ENCODE data around the gene LRIT3.
"Not testable (repeated sequence)": the region's sequence is repeated elsewhere in the genome, so short reads cannot be mapped to it uniquely, and the experiment has no call there.

The LRIT3 gene

GRCh38 chr4:109850601-109851000 lies 2.7 kb downstream of the LRIT3 start:
- DNase-seq (ENCODE audit: low read depth, low spot score) = no peak
- Histone ChIP-seq H3K9ac (ENCODE audit: insufficient read length, low read depth) (no peak overlapping the region), H3K36me3 (ENCODE audit: insufficient read depth, insufficient read length, low read length) (no peaks in the 10 kb centered on the region), H3K9me3 (ENCODE audit: insufficient read depth, low read length) (no peaks in the 10 kb centered on the region), H3K27me3 (ENCODE audit: insufficient read depth, insufficient read length) (no peaks in the 10 kb centered on the region), H3K4me1 (ENCODE audit: insufficient read depth, insufficient read length) (no peaks in the 10 kb centered on the region), H3K4me3 (ENCODE audit: insufficient read length, low read depth) (no peak overlapping the region)
- no peak for TF ChIP-seq ZNF274 (IDR thresholded peaks at IDR 0.05; ENCODE audit: low read depth, low read length)
- TF ChIP-seq YY1 (IDR thresholded peaks at IDR 0.05; ENCODE audit: insufficient read depth, insufficient read length) = no peak
- TF ChIP-seq SUZ12 (IDR thresholded peaks at IDR 0.05; ENCODE audit: extremely low read depth, insufficient read depth, insufficient read length) = no peak

GRCh38 chr4:109859426-109860300 lies 11.8 kb downstream of the LRIT3 start:
- not testable (repeated sequence) for H3K27me3 ChIP-seq (ENCODE audit: insufficient read depth, insufficient read length); H3K4me1 ChIP-seq (ENCODE audit: insufficient read depth, insufficient read length); DNase-seq (ENCODE audit: low read depth, low spot score); H3K9ac ChIP-seq (ENCODE audit: insufficient read length, low read depth); H3K4me3 ChIP-seq (ENCODE audit: insufficient read length, low read depth); H3K36me3 ChIP-seq (ENCODE audit: insufficient read depth, insufficient read length, low read length)
- peaks cover 14% of the 10 kb centered on the region for H3K9me3 ChIP-seq (ENCODE audit: insufficient read depth, low read length)

- peaks cover 14% of the 10 kb centered on the region for H3K9me3 ChIP-seq (ENCODE audit: insufficient read depth, low read length)
- H3K27me3 ChIP-seq (ENCODE audit: insufficient read depth, insufficient read length) = no peaks in the 10 kb centered on the region
- no peak overlapping the region for H3K9ac ChIP-seq (ENCODE audit: insufficient read length, low read depth)
- TF ChIP-seq SUZ12 (IDR thresholded peaks at IDR 0.05; ENCODE audit: extremely low read depth, insufficient read depth, insufficient read length) = no peak
- no peak for TF ChIP-seq YY1 (IDR thresholded peaks at IDR 0.05; ENCODE audit: insufficient read depth, insufficient read length)
- TF ChIP-seq ZNF274 (IDR thresholded peaks at IDR 0.05; ENCODE audit: low read depth, low read length) = no peak
- H3K4me3 ChIP-seq (ENCODE audit: insufficient read length, low read depth) = no peak overlapping the region
- no peaks in the 10 kb centered on the region for H3K36me3 ChIP-seq (ENCODE audit: insufficient read depth, insufficient read length, low read length)
- H3K4me1 ChIP-seq (ENCODE audit: insufficient read depth, insufficient read length) = no peaks in the 10 kb centered on the region
- no peak for DNase-seq (ENCODE audit: low read depth, low spot score)
These were observed 13.4 kb downstream of the LRIT3 start for GRCh38 chr4:109861271-109861670.

- Histone ChIP-seq H3K27me3 (ENCODE audit: insufficient read depth, insufficient read length) (no peaks in the 10 kb centered on the region), H3K4me3 (ENCODE audit: insufficient read length, low read depth) (no peak overlapping the region), H3K9me3 (ENCODE audit: insufficient read depth, low read length) (peaks cover 14% of the 10 kb centered on the region), H3K36me3 (ENCODE audit: insufficient read depth, insufficient read length, low read length) (no peaks in the 10 kb centered on the region), H3K9ac (ENCODE audit: insufficient read length, low read depth) (no peak overlapping the region), H3K4me1 (ENCODE audit: insufficient read depth, insufficient read length) (no peaks in the 10 kb centered on the region)
- TF ChIP-seq ZNF274 (IDR thresholded peaks at IDR 0.05; ENCODE audit: low read depth, low read length) (no peak), YY1 (IDR thresholded peaks at IDR 0.05; ENCODE audit: insufficient read depth, insufficient read length) (no peak), SUZ12 (IDR thresholded peaks at IDR 0.05; ENCODE audit: extremely low read depth, insufficient read depth, insufficient read length) (no peak)
- DNase-seq (ENCODE audit: low read depth, low spot score) = no peak
These were observed 14.1 kb downstream of the LRIT3 start for GRCh38 chr4:109861916-109862511.

GRCh38 chr4:109864134-109864533 lies 16.2 kb downstream of the LRIT3 start:
- no peaks in the 10 kb centered on the region for H3K4me1 ChIP-seq (ENCODE audit: insufficient read depth, insufficient read length)
- no peak for TF ChIP-seq ZNF274 (IDR thresholded peaks at IDR 0.05; ENCODE audit: low read depth, low read length)
- TF ChIP-seq YY1 (IDR thresholded peaks at IDR 0.05; ENCODE audit: insufficient read depth, insufficient read length) = no peak
- no peak for TF ChIP-seq SUZ12 (IDR thresholded peaks at IDR 0.05; ENCODE audit: extremely low read depth, insufficient read depth, insufficient read length)
- DNase-seq (ENCODE audit: low read depth, low spot score) = no peak

GRCh38 chr4:109870061-109870460 lies 22.2 kb downstream of the LRIT3 start:
- Histone ChIP-seq H3K4me1 (ENCODE audit: insufficient read depth, insufficient read length) (no peaks in the 10 kb centered on the region), H3K27me3 (ENCODE audit: insufficient read depth, insufficient read length) (no peaks in the 10 kb centered on the region), H3K4me3 (ENCODE audit: insufficient read length, low read depth) (no peak overlapping the region), H3K9me3 (ENCODE audit: insufficient read depth, low read length) (no peaks in the 10 kb centered on the region), H3K9ac (ENCODE audit: insufficient read length, low read depth) (no peak overlapping the region), H3K36me3 (ENCODE audit: insufficient read depth, insufficient read length, low read length) (no peaks in the 10 kb centered on the region)
- TF ChIP-seq YY1 (IDR thresholded peaks at IDR 0.05; ENCODE audit: insufficient read depth, insufficient read length) (no peak), ZNF274 (IDR thresholded peaks at IDR 0.05; ENCODE audit: low read depth, low read length) (no peak), SUZ12 (IDR thresholded peaks at IDR 0.05; ENCODE audit: extremely low read depth, insufficient read depth, insufficient read length) (no peak)
- DNase-seq (ENCODE audit: low read depth, low spot score) = no peak

More at GRCh38 chr4:109864134-109864533, 16.2 kb downstream of the LRIT3 start:
- no peak overlapping the region for H3K9ac ChIP-seq (ENCODE audit: insufficient read length, low read depth)
- no peak overlapping the region for H3K4me3 ChIP-seq (ENCODE audit: insufficient read length, low read depth)
- H3K9me3 ChIP-seq (ENCODE audit: insufficient read depth, low read length) = peaks cover 14% of the 10 kb centered on the region
- H3K27me3 ChIP-seq (ENCODE audit: insufficient read depth, insufficient read length) = no peaks in the 10 kb centered on the region
- no peaks in the 10 kb centered on the region for H3K36me3 ChIP-seq (ENCODE audit: insufficient read depth, insufficient read length, low read length)

GRCh38 chr4:109872065-109872464 lies 24.2 kb downstream of the LRIT3 start:
- Histone ChIP-seq H3K9ac (ENCODE audit: insufficient read length, low read depth) (no peak overlapping the region), H3K4me1 (ENCODE audit: insufficient read depth, insufficient read length) (no peaks in the 10 kb centered on the region), H3K27me3 (ENCODE audit: insufficient read depth, insufficient read length) (no peaks in the 10 kb centered on the region), H3K9me3 (ENCODE audit: insufficient read depth, low read length) (no peaks in the 10 kb centered on the region), H3K4me3 (ENCODE audit: insufficient read length, low read depth) (no peak overlapping the region), H3K36me3 (ENCODE audit: insufficient read depth, insufficient read length, low read length) (no peaks in the 10 kb centered on the region)
- no peak for DNase-seq (ENCODE audit: low read depth, low spot score)
- TF ChIP-seq ZNF274 (IDR thresholded peaks at IDR 0.05; ENCODE audit: low read depth, low read length) (no peak), YY1 (IDR thresholded peaks at IDR 0.05; ENCODE audit: insufficient read depth, insufficient read length) (no peak), SUZ12 (IDR thresholded peaks at IDR 0.05; ENCODE audit: extremely low read depth, insufficient read depth, insufficient read length) (no peak)
